ENCODE results near the gene ADARB1. TPM values are rescaled to one million over a fixed set of nuclear protein-coding genes. Genes with fewer than 3 reads are reported as not detected.

The ADARB1 gene
- polyA plus RNA-seq, 1 donor (not counting 4 experiments of a cell fraction or from before 2014, with no cell fraction given): 13.0 TPM

- Histone ChIP-seq H3K9me1 (ENCODE audit: control insufficient read depth, extremely low read depth, insufficient read depth, low read length) (peaks cover 2% of the 10 kb centered on the region), H3K4me1 (ENCODE audit: control insufficient read depth, extremely low read depth, insufficient read depth, low read length) (no peaks in the 10 kb centered on the region), H3K36me3 (ENCODE audit: control insufficient read depth in 2 of 2, extremely low read depth in 1 of 2, insufficient read depth in 2 of 2, low read length in 2 of 2) (no peaks in the 10 kb centered on the region), H3K27ac (ENCODE audit: control insufficient read depth, insufficient read depth, low read length) (no peak overlapping the region), H3K4me2 (ENCODE audit: control insufficient read depth, extremely low read depth, insufficient read depth, low read depth, low read length) (no peak overlapping the region), H4K20me1 (ENCODE audit: control insufficient read depth, extremely low read depth, insufficient read depth, low read length) (peaks cover 4% of the 10 kb centered on the region), H3K27me3 (ENCODE audit: control insufficient read depth, extremely low read depth, insufficient read depth, low read length) (no peaks in the 10 kb centered on the region), H3K9me3 (ENCODE audit: control insufficient read depth, low read depth, low read length) (no peaks in the 10 kb centered on the region), H2AFZ (ENCODE audit: control insufficient read depth, low read length) (no peak overlapping the region), H3K4me3 (ENCODE audit: control insufficient read depth in 2 of 3, extremely low read depth in 1 of 3, insufficient read depth in 2 of 3, low read depth in 1 of 3, low read length in 3 of 3) (no peak overlapping the region), H3K79me2 (ENCODE audit: control insufficient read depth, insufficient read depth, low read length) (peaks cover 23% of the 10 kb centered on the region), H3K9ac (ENCODE audit: control insufficient read depth, extremely low read depth, insufficient read depth, low read length) (no peak overlapping the region)
- dilution Hi-C loops (cut with MboI; ENCODE audit: extremely low pct_ligation_motif_present, low sequenced_read_pairs): no loop called here
- no peak for FAIRE-seq
- no peak for DNase-seq (ENCODE audit: low read depth, low spot score)
- TF ChIP-seq, protein P1, sequence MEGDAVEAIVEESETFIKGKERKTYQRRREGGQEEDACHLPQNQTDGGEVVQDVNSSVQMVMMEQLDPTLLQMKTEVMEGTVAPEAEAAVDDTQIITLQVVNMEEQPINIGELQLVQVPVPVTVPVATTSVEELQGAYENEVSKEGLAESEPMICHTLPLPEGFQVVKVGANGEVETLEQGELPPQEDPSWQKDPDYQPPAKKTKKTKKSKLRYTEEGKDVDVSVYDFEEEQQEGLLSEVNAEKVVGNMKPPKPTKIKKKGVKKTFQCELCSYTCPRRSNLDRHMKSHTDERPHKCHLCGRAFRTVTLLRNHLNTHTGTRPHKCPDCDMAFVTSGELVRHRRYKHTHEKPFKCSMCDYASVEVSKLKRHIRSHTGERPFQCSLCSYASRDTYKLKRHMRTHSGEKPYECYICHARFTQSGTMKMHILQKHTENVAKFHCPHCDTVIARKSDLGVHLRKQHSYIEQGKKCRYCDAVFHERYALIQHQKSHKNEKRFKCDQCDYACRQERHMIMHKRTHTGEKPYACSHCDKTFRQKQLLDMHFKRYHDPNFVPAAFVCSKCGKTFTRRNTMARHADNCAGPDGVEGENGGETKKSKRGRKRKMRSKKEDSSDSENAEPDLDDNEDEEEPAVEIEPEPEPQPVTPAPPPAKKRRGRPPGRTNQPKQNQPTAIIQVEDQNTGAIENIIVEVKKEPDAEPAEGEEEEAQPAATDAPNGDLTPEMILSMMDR (optimal IDR thresholded peaks at IDR 0.05 in 1 of 3, IDR thresholded peaks at IDR 0.05 in 1 of 3, conservative IDR thresholded peaks at IDR 0.05 in 1 of 3; ENCODE audit: extremely low read depth in 1 of 3, insufficient read depth in 2 of 3, low read length in 3 of 3): no peak
- TF ChIP-seq EZH2 (IDR thresholded peaks at IDR 0.05; ENCODE audit: low read length): no peak
Measured at GRCh38 chr21:45109831-45110492, 35.6 kb downstream of the ADARB1 start.

DNA sequence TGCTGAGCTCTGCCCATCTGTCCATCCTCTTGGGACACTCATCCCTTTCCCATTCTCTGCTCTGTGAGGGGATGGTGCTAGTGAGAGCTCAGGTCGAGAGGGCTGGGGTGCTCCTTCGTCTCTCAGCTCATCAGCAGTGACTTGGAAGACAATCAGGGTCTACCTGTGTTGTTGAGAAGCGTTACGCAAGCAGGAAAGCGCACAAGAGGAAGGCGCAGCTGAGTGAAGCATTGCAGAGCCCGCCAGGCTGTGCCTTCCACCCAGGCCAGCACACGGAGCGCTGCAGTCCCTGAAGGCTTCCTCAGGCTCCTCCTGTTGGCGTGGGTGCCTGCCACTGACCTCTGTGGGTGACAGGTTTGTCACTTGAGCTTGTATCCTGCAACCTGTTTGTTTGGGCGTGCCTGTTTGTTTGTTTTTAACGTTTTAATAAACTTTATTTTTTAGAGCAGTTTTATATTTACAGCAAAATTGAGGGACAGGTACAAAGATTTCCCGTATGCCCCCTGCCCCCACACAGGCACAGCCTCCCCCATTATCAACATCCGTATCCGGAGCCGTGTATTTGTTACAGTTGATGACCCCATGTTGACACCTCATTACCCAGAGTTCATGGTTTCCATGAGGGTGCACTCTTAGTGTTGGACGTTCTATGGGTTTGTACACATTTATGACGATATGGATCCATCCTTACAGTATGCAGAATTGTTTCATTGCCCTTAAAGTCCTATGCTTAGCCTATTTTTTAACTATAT lies 36.7 kb downstream of the ADARB1 start:
- H3K4me1 ChIP-seq (ENCODE audit: control insufficient read depth, extremely low read depth, insufficient read depth, low read length): peaks cover 5% of the 10 kb centered on the region
- H3K36me3 ChIP-seq (ENCODE audit: control insufficient read depth in 2 of 2, extremely low read depth in 1 of 2, insufficient read depth in 2 of 2, low read length in 2 of 2): no peaks in the 10 kb centered on the region
- no peak overlapping the region for H3K4me2 ChIP-seq (ENCODE audit: control insufficient read depth, extremely low read depth, insufficient read depth, low read depth, low read length)
- H3K9me1 ChIP-seq (ENCODE audit: control insufficient read depth, extremely low read depth, insufficient read depth, low read length): peaks cover 2% of the 10 kb centered on the region
- DNase-seq (ENCODE audit: low read depth, low spot score) (no peak), FAIRE-seq (no peak)
- no peak overlapping the region for H3K9ac ChIP-seq (ENCODE audit: control insufficient read depth, extremely low read depth, insufficient read depth, low read length)
- dilution Hi-C loops (cut with MboI; ENCODE audit: extremely low pct_ligation_motif_present, low sequenced_read_pairs): no loop called here
- no peak overlapping the region for H3K4me3 ChIP-seq (ENCODE audit: control insufficient read depth in 2 of 3, extremely low read depth in 1 of 3, insufficient read depth in 2 of 3, low read depth in 1 of 3, low read length in 3 of 3)
- no peak for TF ChIP-seq EZH2 (IDR thresholded peaks at IDR 0.05; ENCODE audit: low read length)
- TF ChIP-seq, protein P1 (optimal IDR thresholded peaks at IDR 0.05 in 1 of 3, IDR thresholded peaks at IDR 0.05 in 1 of 3, conservative IDR thresholded peaks at IDR 0.05 in 1 of 3; ENCODE audit: extremely low read depth in 1 of 3, insufficient read depth in 2 of 3, low read length in 3 of 3): no peak
- peaks cover 23% of the 10 kb centered on the region for H3K79me2 ChIP-seq (ENCODE audit: control insufficient read depth, insufficient read depth, low read length)
- H2AFZ ChIP-seq (ENCODE audit: control insufficient read depth, low read length): no peak overlapping the region
- no peaks in the 10 kb centered on the region for H3K27me3 ChIP-seq (ENCODE audit: control insufficient read depth, extremely low read depth, insufficient read depth, low read length)
- H4K20me1 ChIP-seq (ENCODE audit: control insufficient read depth, extremely low read depth, insufficient read depth, low read length): peaks cover 7% of the 10 kb centered on the region
- H3K9me3 ChIP-seq (ENCODE audit: control insufficient read depth, low read depth, low read length): no peaks in the 10 kb centered on the region
- no peak overlapping the region for H3K27ac ChIP-seq (ENCODE audit: control insufficient read depth, insufficient read depth, low read length)
